A673 (cell line): ENCODE data around the gene FRY.

Experiments used
- CTCF ChIP-seq: fragments of 300-800, 200-600 bp; sonication (generic); conservative IDR thresholded peaks from 2 replicates; pipeline ENCODE4 v1.5.1; 2017; ENCODE audit warnings: low read depth, mild to moderate bottlenecking, antibody characterized with exemption, low read length, moderate library complexity, mixed read lengths
- EZH2 ChIP-seq: fragments of 200-600 bp; sonication (generic); IDR thresholded peaks from 2 replicates; pipeline ENCODE4 v1.6.1; 2017; ENCODE audit warnings: borderline replicate concordance, low read depth, mild to moderate bottlenecking, mixed read lengths, antibody characterized with exemption, low read length; ENCODE audit not compliant: poor library complexity, severe bottlenecking

- TF ChIP-seq CTCF = no peak
- no peak for TF ChIP-seq EZH2
Observed at GRCh38 chr13:32147976-32148375, 116.4 kb downstream of the FRY start.
